Pancreas (tissue), 10 donors: ENCODE data around the gene FASTK. TPM values are rescaled to one million over a fixed set of nuclear protein-coding genes. Genes with fewer than 3 reads are reported as not detected.

Experiments
- ATAC-seq, 4 donors: fragments of 200-7000 bp; cut with Tn5 transposase; one replicate each; pipeline versions ENCODE4 v1.8.0 to v1.9.1; 2020; ENCODE audit warnings: mild to moderate bottlenecking in 4 of 4, moderate library complexity in 4 of 4
- DNase-seq, 6 donors: peaks; one replicate each; pipeline ENCODE4 v3.0.0-alpha.2; 2020
- FAIRE-seq: peaks from 2 replicates; lab custom pipeline; 2012; peaks lifted over from hg19 to GRCh38; lab: Jason Lieb, UNC
- H3K27ac ChIP-seq, 4 donors: fragments of 200-600 bp; sonication (generic); 1 replicate in 3 of 4; 2 replicates in 1 of 4; pipeline versions ENCODE4 v1.5.0 to v1.8.0; 2020
- H3K27me3 ChIP-seq, 4 donors: fragments of 200-600 bp; one replicate each; pipeline ENCODE4 v1.8.0; 2021
- H3K36me3 ChIP-seq, 3 donors: fragments of 200-600 bp; sonication (generic) in 1 of 3; one replicate each; pipeline versions ENCODE4 v1.5.0 to v1.8.0; 2020 to 2021
- H3K4me1 ChIP-seq, 3 donors: fragments of 200-600 bp; one replicate each; pipeline ENCODE4 v1.8.0; 2021
- H3K4me3 ChIP-seq, 4 donors: fragments of 200-600 bp; sonication (generic) in 2 of 4; one replicate each; pipeline versions ENCODE4 v1.5.0 to v1.8.0; 2020 to 2021
- H3K9me3 ChIP-seq, 4 donors: fragments of 200-600 bp; one replicate each; pipeline ENCODE4 v1.8.0; 2021
- CTCF ChIP-seq, 4 donors: fragments of 200-600 bp; sonication (generic) in 3 of 4; IDR thresholded peaks; one replicate each; pipeline versions ENCODE4 v1.5.0 to v1.8.0; 2021; ENCODE audit warnings: antibody characterized with exemption in 4 of 4
- WGBS, 2 donors: extraction: QIAGEN DNeasy Blood & Tissue Kit; methylation state at CpG; one replicate each; pipeline ENCODE4 v1.1.7; 2013; 5-methylcytosine and 5-hydroxymethylcytosine counted together
- intact Hi-C, 3 donors: fragments of 100-400 bp; cut with DNase I; formaldehyde crosslinking; loops; one replicate each; pipeline versions ENCODE4 v1.11.1 to v1.14.2; 2022
- polyA plus RNA-seq, 2 donors: library from polyadenylated mRNA; stranded (reverse); fragments of 200-250 nt; gene quantifications; one replicate each; pipeline ENCODE4 v1.2.3, GENCODE V29; 2013
- total RNA-seq, 6 donors: library from RNA; stranded (reverse); fragmentation: NEBNext Ultra II Directional in 4 of 6; extraction: Animal tissue kit (Norgen Biotek cat#: 25700) in 4 of 6; gene quantifications; one replicate each; pipeline versions ENCODE4 v1.2.1 to v1.2.4, GENCODE V29; 2021 to 2023
- donor health status: healthy with polysubstance abuse.
- donor health status: DM: no; HTN: no; CAD: no; lungs with moderate emphysema.
- donor health status: DM: no; HTN: no; CAD: no.
- donor health status: control.
- donor health status: control.
- donor health status: Bipolar disorder and iron deficiency.
- donor health status: DM: yes; HTN: yes; CAD: no.
- donor health status: DM: no; HTN: no; CAD: no.
- donor health status: DM: no; HTN: no; CAD: no.
- donor health status: DM: yes; HTN: yes; CAD: no.

FASTK gene
- total and polyA plus RNA-seq, 8 donors = 23.5 to 265 (median 40.0) TPM

- peak in 2 of 6 donors; percentile 25 to 53 for DNase-seq
- Histone ChIP-seq H3K27ac (no peak overlapping the region), H3K9me3 (no peaks in the 10 kb centered on the region), H3K4me3 (no peak overlapping the region), H3K36me3 (no peaks in the 10 kb centered on the region), H3K27me3 (no peaks in the 10 kb centered on the region), H3K4me1 (peaks cover 0 to 11% (median 6%) of the 10 kb centered on the region in 3 donors)
- ATAC-seq = no peak
- TF ChIP-seq CTCF (IDR thresholded peaks at IDR 0.05) = no peak
- intact Hi-C loops = no loop called here
- WGBS, 2 donors = 89 to 93% methylated on average over 10 of the region's 10 CpGs
- no peak for FAIRE-seq
Measured at GRCh38 chr7:151107882-151108281, 27.3 kb upstream of the FASTK start.

GRCh38 chr7:151104411-151105235 is 24.0 kb upstream of the FASTK start:
- no peaks in the 10 kb centered on the region for H3K9me3 ChIP-seq
- H3K27me3 ChIP-seq = no peaks in the 10 kb centered on the region
- ATAC-seq (no peak), DNase-seq (peak in 1 of 6 donors; percentile 16), FAIRE-seq (no peak)
- no peaks in the 10 kb centered on the region for H3K36me3 ChIP-seq
- TF ChIP-seq CTCF (IDR thresholded peaks at IDR 0.05) = no peak
- H3K27ac ChIP-seq = no peak overlapping the region
- intact Hi-C loops = no loop called here
- no peaks in the 10 kb centered on the region for H3K4me1 ChIP-seq
- WGBS, 2 donors = 77 to 80% methylated on average over 23 of the region's 23 CpGs
- no peak overlapping the region for H3K4me3 ChIP-seq

GRCh38 chr7:151103973-151104372 is 23.4 kb upstream of the FASTK start:
- no peak overlapping the region for H3K27ac ChIP-seq
- no peaks in the 10 kb centered on the region for H3K4me1 ChIP-seq
- no peaks in the 10 kb centered on the region for H3K36me3 ChIP-seq
- ATAC-seq (no peak), FAIRE-seq (no peak), DNase-seq (no peak)
- 83 to 91% methylated on average over 12 of the region's 12 CpGs for WGBS, 2 donors
- TF ChIP-seq CTCF (IDR thresholded peaks at IDR 0.05) = no peak
- no peaks in the 10 kb centered on the region for H3K9me3 ChIP-seq
- no peak overlapping the region for H3K4me3 ChIP-seq
- intact Hi-C loops = no loop called here
- no peaks in the 10 kb centered on the region for H3K27me3 ChIP-seq

GRCh38 chr7:151102991-151103390 is 22.4 kb upstream of the FASTK start:
- H3K9me3 ChIP-seq = no peaks in the 10 kb centered on the region
- H3K36me3 ChIP-seq = no peaks in the 10 kb centered on the region
- H3K4me3 ChIP-seq = no peak overlapping the region
- 75 to 82% methylated on average over 3 of the region's 3 CpGs for WGBS, 2 donors
- intact Hi-C loops = no loop called here
- no peaks in the 10 kb centered on the region for H3K27me3 ChIP-seq
- no peaks in the 10 kb centered on the region for H3K4me1 ChIP-seq
- no peak overlapping the region for H3K27ac ChIP-seq
- FAIRE-seq (no peak), DNase-seq (no peak), ATAC-seq (no peak)
- TF ChIP-seq CTCF (IDR thresholded peaks at IDR 0.05) = no peak
